ENCODE results near the gene MSH2.
A peak's percentile ranks its signal among the peaks of the same experiment; 100 is the strongest.
"Not testable (repeated sequence)": the region's sequence is repeated elsewhere in the genome, so short reads cannot be mapped to it uniquely, and the experiment has no call there.

MSH2 gene

GRCh38 chr2:47501374-47502200 is 98.6 kb downstream of the MSH2 start:
- no peak overlapping the region for H3K4me3 ChIP-seq (ENCODE audit: low read depth, low read length)
- no peak for DNase-seq (ENCODE audit: low read depth)
- TF ChIP-seq CTCF (IDR thresholded peaks at IDR 0.05; ENCODE audit: insufficient read depth, low read depth, low read length, missing control alignments): no peak

- peak; percentile 65 for DNase-seq (ENCODE audit: low read depth)
- H3K4me3 ChIP-seq (ENCODE audit: low read depth, low read length): not testable (repeated sequence)
These were observed 99.5 kb downstream of the MSH2 start for GRCh38 chr2:47502498-47502897.

- peak; percentile 73 for DNase-seq (ENCODE audit: low read depth)
- H3K4me3 ChIP-seq (ENCODE audit: low read depth, low read length): no peak overlapping the region
These were observed 100.6 kb downstream of the MSH2 start for GRCh38 chr2:47503481-47504070.

GRCh38 chr2:47504174-47504810 is 101.3 kb downstream of the MSH2 start:
- H3K4me3 ChIP-seq (ENCODE audit: low read depth, low read length): no peak overlapping the region; the same call in 1 of the 2 replicates

More at GRCh38 chr2:47503481-47504070, 100.6 kb downstream of the MSH2 start:
- TF ChIP-seq CTCF (IDR thresholded peaks at IDR 0.05; ENCODE audit: insufficient read depth, low read depth, low read length, missing control alignments): no peak

GRCh38 chr2:47506024-47506423 is 103.1 kb downstream of the MSH2 start:
- no peak overlapping the region for H3K4me3 ChIP-seq (ENCODE audit: low read depth, low read length)
- no peak for TF ChIP-seq CTCF (IDR thresholded peaks at IDR 0.05; ENCODE audit: insufficient read depth, low read depth, low read length, missing control alignments)

More at GRCh38 chr2:47504174-47504810, 101.3 kb downstream of the MSH2 start:
- no peak for TF ChIP-seq CTCF (IDR thresholded peaks at IDR 0.05; ENCODE audit: insufficient read depth, low read depth, low read length, missing control alignments)
- DNase-seq (ENCODE audit: low read depth): peak; percentile 38

GRCh38 chr2:47506436-47506835 is 103.5 kb downstream of the MSH2 start:
- no peak overlapping the region for H3K4me3 ChIP-seq (ENCODE audit: low read depth, low read length)
- no peak for DNase-seq (ENCODE audit: low read depth)
- TF ChIP-seq CTCF (IDR thresholded peaks at IDR 0.05; ENCODE audit: insufficient read depth, low read depth, low read length, missing control alignments): no peak

More at GRCh38 chr2:47506024-47506423, 103.1 kb downstream of the MSH2 start:
- no peak for DNase-seq (ENCODE audit: low read depth)

- TF ChIP-seq CTCF (IDR thresholded peaks at IDR 0.05; ENCODE audit: insufficient read depth, low read depth, low read length, missing control alignments): no peak
- H3K4me3 ChIP-seq (ENCODE audit: low read depth, low read length): no peak overlapping the region
- DNase-seq (ENCODE audit: low read depth): no peak
These were observed 105.1 kb downstream of the MSH2 start for GRCh38 chr2:47508080-47508479.

All from GM12865 (cell line).